SJCRH30 (cell line): ENCODE results near the gene PVALEF. TPM values are rescaled to one million over a fixed set of nuclear protein-coding genes. Genes with fewer than 3 reads are reported as not detected.
A peak's percentile ranks its signal among the peaks of the same experiment; 100 is the strongest.

Source experiments
- DNase-seq, 2 experiments: peaks; one replicate each; pipeline ENCODE4 v3.0.0-alpha.2; 2015 to 2020
- H3K27ac ChIP-seq: fragments of 250-450 bp; sonication (Bioruptor Pico); 2 replicates; pipeline ENCODE4 v1.5.1; 2020; ENCODE audit warnings: mild to moderate bottlenecking, moderate library complexity
- H3K27me3 ChIP-seq: fragments of 250-450 bp; sonication (Bioruptor Pico); 2 replicates; pipeline ENCODE4 v1.5.1; 2020; ENCODE audit warnings: mild to moderate bottlenecking, moderate library complexity
- H3K36me3 ChIP-seq: fragments of 250-450 bp; sonication (Bioruptor Pico); 2 replicates; pipeline ENCODE4 v1.5.1; 2020; ENCODE audit warnings: mild to moderate bottlenecking, moderate library complexity
- H3K4me1 ChIP-seq: fragments of 250-450 bp; sonication (Bioruptor Pico); 2 replicates; pipeline ENCODE4 v1.5.1; 2020; ENCODE audit warnings: mild to moderate bottlenecking, moderate library complexity
- H3K4me3 ChIP-seq: fragments of 250-450 bp; sonication (Bioruptor Pico); 2 replicates; pipeline ENCODE4 v1.5.1; 2020; ENCODE audit warnings: mild to moderate bottlenecking, moderate library complexity
- H3K9me3 ChIP-seq: fragments of 250-450 bp; sonication (Bioruptor Pico); replicated peaks from 2 replicates; pipeline ENCODE4 v1.5.1; 2020; ENCODE audit warnings: mild to moderate bottlenecking, moderate library complexity
- total RNA-seq: library from RNA; depleted of rRNA; stranded (reverse); fragments of >200 nt; shearing (Covaris generic); gene quantifications from 2 replicates; pipeline ENCODE4 v1.2.3, GENCODE V29; 2014

The PVALEF gene
- total RNA-seq, 1 experiment from 2014 or later, result 0.61 TPM

GRCh38 chr17:81207610-81208581 lies 42.6 kb downstream of the PVALEF start:
- Histone ChIP-seq H3K4me1 (no peaks in the 10 kb centered on the region), H3K4me3 (no peak overlapping the region), H3K36me3 (peaks cover 41% of the 10 kb centered on the region), H3K27ac (no peak overlapping the region), H3K27me3 (no peaks in the 10 kb centered on the region), H3K9me3 (no peaks in the 10 kb centered on the region)
- peak; percentile 61 to 74 for DNase-seq

DNA sequence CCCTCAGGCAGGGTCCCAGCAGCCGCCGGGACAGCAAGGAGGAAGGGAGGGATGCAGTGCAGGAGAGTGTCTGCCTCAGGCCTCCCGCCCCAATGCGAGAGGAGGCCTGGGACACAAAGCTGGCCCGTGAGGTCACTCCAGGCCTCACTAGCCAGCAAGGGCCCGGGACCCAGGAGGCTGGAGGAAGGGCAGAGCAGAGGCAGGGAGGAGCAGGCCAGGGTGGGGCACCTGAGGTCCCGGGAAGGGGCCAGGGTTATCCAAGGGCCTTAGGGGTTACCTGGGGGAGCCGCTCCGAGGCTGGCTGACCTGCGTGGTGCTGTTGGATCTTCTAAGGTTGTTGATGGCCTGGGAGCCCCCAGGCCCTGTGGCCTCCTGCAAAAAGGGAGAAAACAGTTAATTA lies 43.3 kb downstream of the PVALEF start:
- Histone ChIP-seq H3K4me3 (no peak overlapping the region), H3K9me3 (no peaks in the 10 kb centered on the region), H3K27me3 (no peaks in the 10 kb centered on the region), H3K27ac (no peak overlapping the region), H3K4me1 (no peaks in the 10 kb centered on the region), H3K36me3 (peaks cover 33% of the 10 kb centered on the region)
- no peak for DNase-seq

GRCh38 chr17:81209141-81209540 lies 43.8 kb downstream of the PVALEF start:
- Histone ChIP-seq H3K9me3 (no peaks in the 10 kb centered on the region), H3K27ac (no peak overlapping the region), H3K36me3 (peaks cover 30% of the 10 kb centered on the region), H3K4me1 (no peaks in the 10 kb centered on the region), H3K4me3 (no peak overlapping the region), H3K27me3 (no peaks in the 10 kb centered on the region)
- DNase-seq, result no peak

DNA sequence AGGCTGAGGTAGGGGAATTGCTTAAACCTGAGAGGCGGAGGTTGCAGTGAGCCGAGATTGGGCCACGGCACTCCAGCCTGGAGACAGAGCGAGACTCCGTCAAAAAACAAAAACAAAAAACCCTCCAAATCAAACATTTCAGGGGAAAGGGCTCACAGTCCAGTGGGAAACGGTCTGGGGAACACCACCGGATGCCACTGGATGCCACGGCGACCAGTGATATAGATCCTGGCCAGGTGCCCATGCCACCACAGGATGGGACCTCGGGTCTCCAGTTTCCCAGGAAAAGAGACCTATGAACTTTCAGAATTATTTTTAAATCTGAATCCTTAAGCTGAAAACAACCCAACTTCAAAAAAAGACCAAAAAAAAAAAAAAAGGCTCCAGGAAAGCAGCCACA lies 45.2 kb downstream of the PVALEF start:
- Histone ChIP-seq H3K27me3 (no peaks in the 10 kb centered on the region), H3K4me3 (no peak overlapping the region), H3K9me3 (no peaks in the 10 kb centered on the region), H3K36me3 (peaks cover 25% of the 10 kb centered on the region), H3K27ac (no peak overlapping the region), H3K4me1 (no peaks in the 10 kb centered on the region)
- DNase-seq, result no peak

- Histone ChIP-seq H3K9me3 (no peaks in the 10 kb centered on the region), H3K27ac (no peak overlapping the region), H3K27me3 (no peaks in the 10 kb centered on the region), H3K4me3 (no peak overlapping the region), H3K36me3 (peaks cover 29% of the 10 kb centered on the region), H3K4me1 (no peaks in the 10 kb centered on the region)
- DNase-seq, result no peak
Measured at GRCh38 chr17:81210868-81211267, 45.6 kb downstream of the PVALEF start.

DNA sequence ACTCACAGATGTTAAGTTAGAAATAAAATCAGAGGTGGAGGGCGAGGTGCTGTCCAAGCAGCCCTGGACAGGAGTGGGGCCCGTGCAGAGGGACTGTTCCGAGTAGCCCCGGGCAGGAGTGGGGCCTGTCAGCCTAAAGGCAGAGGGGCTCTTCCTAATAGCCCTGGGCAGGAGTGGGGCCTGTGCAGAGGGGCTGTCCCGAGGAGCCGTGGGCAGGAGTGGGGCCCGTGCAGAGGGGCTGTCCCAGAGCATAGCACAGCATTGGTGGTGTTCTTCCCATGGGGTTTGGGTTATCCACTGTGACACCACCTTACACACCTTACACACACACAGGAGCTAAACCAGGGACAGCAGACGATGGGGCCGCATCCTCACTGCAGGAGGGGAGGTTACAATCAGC lies 47.1 kb downstream of the PVALEF start:
- H3K27me3 ChIP-seq, result no peaks in the 10 kb centered on the region
- H3K9me3 ChIP-seq, result no peaks in the 10 kb centered on the region
- H3K27ac ChIP-seq, result no peak overlapping the region
- H3K36me3 ChIP-seq, result peaks cover 26% of the 10 kb centered on the region
- DNase-seq, result no peak
- H3K4me1 ChIP-seq, result no peaks in the 10 kb centered on the region
- no peak overlapping the region for H3K4me3 ChIP-seq

DNA sequence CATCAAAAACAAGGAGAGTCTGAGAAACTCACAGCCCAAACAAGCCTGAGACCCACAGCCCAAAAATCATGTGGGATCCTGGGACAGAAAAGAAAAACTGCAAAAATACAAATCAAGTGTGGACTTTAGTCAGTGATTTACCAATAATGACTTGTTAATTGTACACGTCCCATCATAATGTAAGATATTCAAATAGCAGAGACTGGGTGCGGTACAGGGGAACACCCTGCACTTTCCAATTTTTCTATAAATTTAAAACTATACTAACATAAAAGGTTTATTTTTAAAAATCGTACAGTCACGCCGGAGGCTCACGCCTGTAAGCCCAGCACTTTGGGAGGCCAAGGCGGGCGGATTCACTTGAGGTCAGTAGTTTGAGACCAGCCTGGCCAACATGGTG lies 48.7 kb downstream of the PVALEF start:
- Histone ChIP-seq H3K36me3 (peaks cover 17% of the 10 kb centered on the region), H3K9me3 (no peaks in the 10 kb centered on the region), H3K27me3 (no peaks in the 10 kb centered on the region), H3K4me1 (no peaks in the 10 kb centered on the region), H3K4me3 (no peak overlapping the region), H3K27ac (no peak overlapping the region)
- DNase-seq, result no peak

DNA sequence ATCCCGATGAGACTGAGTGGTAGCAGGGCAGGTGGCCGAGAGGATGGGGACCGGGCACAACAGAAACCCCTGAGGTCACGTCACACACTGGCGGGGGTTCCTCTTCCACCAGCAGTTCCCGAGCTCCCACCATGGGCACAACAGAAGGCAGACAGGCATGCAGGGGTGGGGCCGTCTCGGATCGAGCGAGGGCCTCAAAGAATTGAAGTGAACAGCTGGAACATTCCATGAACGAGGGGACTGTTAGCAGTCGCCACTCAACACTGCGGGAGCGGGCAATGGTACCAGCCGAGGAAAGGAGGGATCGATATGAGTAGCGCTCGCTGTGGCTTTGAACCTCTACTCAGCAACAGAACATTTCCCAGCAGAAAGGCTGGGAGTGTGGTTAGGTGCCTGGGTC lies 52.2 kb downstream of the PVALEF start:
- Histone ChIP-seq H3K4me3 (no peak overlapping the region), H3K4me1 (peaks cover 9% of the 10 kb centered on the region), H3K36me3 (peaks cover 13% of the 10 kb centered on the region), H3K9me3 (no peaks in the 10 kb centered on the region), H3K27me3 (no peaks in the 10 kb centered on the region), H3K27ac (no peak overlapping the region)
- peak in 1 of 2 experiments; percentile 46 for DNase-seq

GRCh38 chr17:81218459-81218858 lies 53.2 kb downstream of the PVALEF start:
- H3K4me3 ChIP-seq, result no peak overlapping the region
- H3K27me3 ChIP-seq, result no peaks in the 10 kb centered on the region
- no peaks in the 10 kb centered on the region for H3K9me3 ChIP-seq
- peaks cover 13% of the 10 kb centered on the region for H3K36me3 ChIP-seq
- no peak overlapping the region for H3K27ac ChIP-seq
- DNase-seq, result no peak
- peaks cover 9% of the 10 kb centered on the region for H3K4me1 ChIP-seq

DNA sequence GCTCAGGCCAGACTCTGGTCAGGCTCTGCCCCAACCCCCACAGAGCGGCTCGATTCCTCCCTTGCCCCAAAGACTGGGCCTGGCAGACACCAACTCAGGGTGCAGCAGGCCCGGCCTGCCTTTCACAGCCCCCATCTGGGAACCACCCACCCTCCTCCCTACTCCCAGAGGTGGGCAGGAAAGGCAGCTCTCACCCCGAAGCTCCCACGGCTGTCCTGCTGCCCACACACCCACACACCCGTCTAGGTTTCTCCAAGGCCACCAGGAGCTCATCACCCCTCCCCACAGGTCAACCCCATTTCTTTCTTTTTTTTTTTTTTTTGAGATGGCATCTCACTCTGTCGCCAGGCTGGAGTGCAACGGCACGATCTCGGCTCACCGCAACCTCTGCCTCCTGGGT lies 53.7 kb downstream of the PVALEF start:
- H3K4me1 ChIP-seq, result peaks cover 9% of the 10 kb centered on the region
- DNase-seq, result no peak
- H3K36me3 ChIP-seq, result peaks cover 13% of the 10 kb centered on the region
- H3K27me3 ChIP-seq, result no peaks in the 10 kb centered on the region
- H3K9me3 ChIP-seq, result no peaks in the 10 kb centered on the region
- H3K27ac ChIP-seq, result no peak overlapping the region
- H3K4me3 ChIP-seq, result no peak overlapping the region

DNA sequence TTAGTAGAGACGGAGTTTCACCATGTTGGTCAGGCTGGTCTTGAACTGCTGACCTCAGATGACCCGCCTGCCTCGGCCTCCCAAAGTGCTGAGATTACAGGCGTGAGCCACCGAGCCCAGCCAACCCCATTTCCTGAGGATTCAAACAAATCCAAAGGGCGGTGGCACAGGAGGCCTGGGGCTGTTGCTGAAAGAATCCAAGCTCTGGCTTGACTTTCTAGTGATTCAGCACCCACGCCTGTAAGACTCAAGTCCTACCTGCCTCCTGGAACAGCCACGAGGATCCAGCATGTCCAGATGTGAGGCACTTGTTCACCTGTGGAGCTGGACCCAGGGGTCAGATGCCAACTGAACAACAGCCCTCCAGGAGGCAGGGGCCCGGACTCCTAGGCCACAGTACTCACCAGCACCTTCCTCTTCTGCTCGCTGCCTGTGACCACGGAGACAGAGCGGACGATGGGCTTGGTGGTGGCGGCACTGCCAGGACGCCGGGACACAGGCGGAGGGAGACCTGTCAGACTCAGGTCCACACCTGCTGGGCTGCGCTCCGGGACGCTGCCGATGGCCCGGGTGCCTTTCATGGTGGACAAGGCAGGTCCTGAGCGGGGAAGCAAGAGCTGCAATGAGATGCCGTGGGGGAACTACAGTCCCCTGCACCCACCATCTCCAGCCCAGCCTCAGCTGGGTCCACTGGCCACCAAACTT lies 54.3 kb downstream of the PVALEF start:
- H3K9me3 ChIP-seq, result no peaks in the 10 kb centered on the region

GRCh38 chr17:81221371-81221841 lies 56.1 kb downstream of the PVALEF start:
- DNase-seq, result peak in 1 of 2 experiments; percentile 54
- Histone ChIP-seq H3K27me3 (no peaks in the 10 kb centered on the region), H3K4me3 (peak overlapping the region; percentile 88), H3K4me1 (peaks cover 9% of the 10 kb centered on the region), H3K27ac (no peak overlapping the region), H3K36me3 (peaks cover 8% of the 10 kb centered on the region), H3K9me3 (no peaks in the 10 kb centered on the region)

More for the DNA sequence above, 54.3 kb downstream of the PVALEF start:
- Histone ChIP-seq H3K36me3 (peaks cover 13% of the 10 kb centered on the region), H3K4me3 (no peak overlapping the region), H3K27me3 (no peaks in the 10 kb centered on the region), H3K27ac (no peak overlapping the region), H3K4me1 (peaks cover 9% of the 10 kb centered on the region)
- no peak for DNase-seq

- Histone ChIP-seq H3K4me1 (peaks cover 9% of the 10 kb centered on the region), H3K4me3 (peak overlapping the region; percentile 88), H3K9me3 (no peaks in the 10 kb centered on the region), H3K27ac (peak overlapping the region; percentile 3; the same call in 1 of the 2 replicates), H3K27me3 (no peaks in the 10 kb centered on the region), H3K36me3 (peaks cover 4% of the 10 kb centered on the region)
- DNase-seq, result peak in 1 of 2 experiments; percentile 51
Measured at GRCh38 chr17:81221842-81222619, 56.7 kb downstream of the PVALEF start.

GRCh38 chr17:81222620-81222905 lies 57.3 kb downstream of the PVALEF start:
- no peaks in the 10 kb centered on the region for H3K9me3 ChIP-seq
- H3K27me3 ChIP-seq, result no peaks in the 10 kb centered on the region
- peaks cover 9% of the 10 kb centered on the region for H3K4me1 ChIP-seq
- H3K36me3 ChIP-seq, result peaks cover 4% of the 10 kb centered on the region
- no peak for DNase-seq
- H3K4me3 ChIP-seq, result peak overlapping the region; percentile 88
- H3K27ac ChIP-seq, result peak overlapping the region; percentile 3; the same call in 1 of the 2 replicates
